A549 (cell line): ENCODE measurements around the gene DOCK1.

Source experiments
- BHLHE40 ChIP-seq: IDR thresholded peaks from 2 replicates; pipeline ENCODE4 v1.6.1; 2012; ENCODE audit warnings: low read depth, low read length, inconsistent platforms
- CBX2 ChIP-seq: fragments of 200-600 bp; sonication (generic); IDR thresholded peaks from 2 replicates; pipeline ENCODE4 v1.6.1; 2016; ENCODE audit warnings: low read depth, mild to moderate bottlenecking, borderline replicate concordance
- EHMT2 ChIP-seq: fragments of 200-600 bp; sonication (generic); IDR thresholded peaks from 2 replicates; pipeline ENCODE4 v1.6.1; 2016; ENCODE audit warnings: antibody characterized with exemption, low read depth, mild to moderate bottlenecking, moderate library complexity
- FOSL2 ChIP-seq, 2 experiments: fragments of 450-650 bp in 1 of 2; fragments of >200 bp in 1 of 2; sonication (Bioruptor Twin) in 1 of 2; formaldehyde crosslinking; IDR thresholded peaks; 2 replicates each; pipeline versions ENCODE4 v1.5.0 to v1.6.1; 2016 to 2020; ENCODE audit warnings: mild to moderate bottlenecking in 1 of 2, moderate library complexity in 1 of 2
- JUN ChIP-seq, 2 experiments: fragments of >200 bp; sonication (Bioruptor Twin); formaldehyde crosslinking; IDR thresholded peaks; 2 replicates in 1 of 2; 3 replicates in 1 of 2; pipeline ENCODE4 v1.6.1; 2016 to 2017
- MAFK ChIP-seq: fragments of 450-650 bp; IDR thresholded peaks from 2 replicates; pipeline ENCODE4 v1.6.1; 2014; ENCODE audit not compliant: partially characterized antibody
- MYC ChIP-seq: IDR thresholded peaks from 2 replicates; pipeline ENCODE4 v1.6.1; 2012; ENCODE audit warnings: mild to moderate bottlenecking, inconsistent platforms, low read length, improper control_type of control experiment, borderline replicate concordance
- PHF8 ChIP-seq: fragments of 200-600 bp; sonication (generic); IDR thresholded peaks from 2 replicates; pipeline ENCODE4 v1.6.1; 2016; ENCODE audit warnings: low read depth, mild to moderate bottlenecking, antibody characterized with exemption, moderate library complexity, borderline replicate concordance
- POLR2A ChIP-seq: IDR thresholded peaks from 2 replicates; pipeline ENCODE4 v1.6.1; 2012; ENCODE audit warnings: mild to moderate bottlenecking, low read length
- RAD21 ChIP-seq, 2 experiments: fragments of >200 bp in 1 of 2; sonication (Bioruptor Twin) in 1 of 2; formaldehyde crosslinking in 1 of 2; IDR thresholded peaks in 1 of 2; conservative IDR thresholded peaks in 1 of 2; 2 replicates in 1 of 2; 3 replicates in 1 of 2; pipeline ENCODE4 v1.6.1; 2012 to 2018; ENCODE audit warnings: inconsistent platforms in 1 of 2
- RFX5 ChIP-seq: fragments of 450-650 bp; IDR thresholded peaks from 2 replicates; pipeline ENCODE4 v1.7.1; 2014; ENCODE audit warnings: antibody characterized with exemption, mild to moderate bottlenecking, moderate library complexity
- TF ChIP-seq, protein P1 (sequence below): fragments of >200 bp; sonication (Bioruptor Twin); formaldehyde crosslinking; IDR thresholded peaks from 3 replicates; pipeline ENCODE4 v1.5.1; 2016
- TF ChIP-seq, protein P2 (sequence below): IDR thresholded peaks from 2 replicates; pipeline ENCODE4 v1.6.1; 2012
- TF ChIP-seq, protein P3 (sequence below): IDR thresholded peaks from 2 replicates; pipeline ENCODE4 v1.6.1; 2012; ENCODE audit warnings: low read depth, borderline replicate concordance

GRCh38 chr10:126975221-126975620 is 70.0 kb downstream of the DOCK1 start:
- TF ChIP-seq, protein P1, sequence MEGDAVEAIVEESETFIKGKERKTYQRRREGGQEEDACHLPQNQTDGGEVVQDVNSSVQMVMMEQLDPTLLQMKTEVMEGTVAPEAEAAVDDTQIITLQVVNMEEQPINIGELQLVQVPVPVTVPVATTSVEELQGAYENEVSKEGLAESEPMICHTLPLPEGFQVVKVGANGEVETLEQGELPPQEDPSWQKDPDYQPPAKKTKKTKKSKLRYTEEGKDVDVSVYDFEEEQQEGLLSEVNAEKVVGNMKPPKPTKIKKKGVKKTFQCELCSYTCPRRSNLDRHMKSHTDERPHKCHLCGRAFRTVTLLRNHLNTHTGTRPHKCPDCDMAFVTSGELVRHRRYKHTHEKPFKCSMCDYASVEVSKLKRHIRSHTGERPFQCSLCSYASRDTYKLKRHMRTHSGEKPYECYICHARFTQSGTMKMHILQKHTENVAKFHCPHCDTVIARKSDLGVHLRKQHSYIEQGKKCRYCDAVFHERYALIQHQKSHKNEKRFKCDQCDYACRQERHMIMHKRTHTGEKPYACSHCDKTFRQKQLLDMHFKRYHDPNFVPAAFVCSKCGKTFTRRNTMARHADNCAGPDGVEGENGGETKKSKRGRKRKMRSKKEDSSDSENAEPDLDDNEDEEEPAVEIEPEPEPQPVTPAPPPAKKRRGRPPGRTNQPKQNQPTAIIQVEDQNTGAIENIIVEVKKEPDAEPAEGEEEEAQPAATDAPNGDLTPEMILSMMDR: no peak
- TF ChIP-seq BHLHE40 (no peak), RAD21 (conservative IDR thresholded peaks at IDR 0.05 in 1 of 2, IDR thresholded peaks at IDR 0.05 in 1 of 2) (no peak), RFX5 (no peak), PHF8 (no peak), MYC (no peak), POLR2A (no peak), EHMT2 (no peak), FOSL2 (IDR thresholded peaks at IDR 0.05) (no peak), FOSL2 (CRISPR knock-in tag; IDR thresholded peaks at IDR 0.05) (no peak), CBX2 (no peak), MAFK (no peak), JUN (IDR thresholded peaks at IDR 0.05) (no peak)
- TF ChIP-seq, protein P2, sequence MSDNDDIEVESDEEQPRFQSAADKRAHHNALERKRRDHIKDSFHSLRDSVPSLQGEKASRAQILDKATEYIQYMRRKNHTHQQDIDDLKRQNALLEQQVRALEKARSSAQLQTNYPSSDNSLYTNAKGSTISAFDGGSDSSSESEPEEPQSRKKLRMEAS: no peak
- TF ChIP-seq, protein P3, sequence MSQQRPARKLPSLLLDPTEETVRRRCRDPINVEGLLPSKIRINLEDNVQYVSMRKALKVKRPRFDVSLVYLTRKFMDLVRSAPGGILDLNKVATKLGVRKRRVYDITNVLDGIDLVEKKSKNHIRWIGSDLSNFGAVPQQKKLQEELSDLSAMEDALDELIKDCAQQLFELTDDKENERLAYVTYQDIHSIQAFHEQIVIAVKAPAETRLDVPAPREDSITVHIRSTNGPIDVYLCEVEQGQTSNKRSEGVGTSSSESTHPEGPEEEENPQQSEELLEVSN: no peak
